NCI-H82 (cell line): ENCODE measurements around the gene MIER1.

ENCODE experiments used
- DNase-seq: peaks from one replicate; lab custom pipeline; 2025; lab: John Stamatoyannopoulos, UW

Gene MIER1

DNA sequence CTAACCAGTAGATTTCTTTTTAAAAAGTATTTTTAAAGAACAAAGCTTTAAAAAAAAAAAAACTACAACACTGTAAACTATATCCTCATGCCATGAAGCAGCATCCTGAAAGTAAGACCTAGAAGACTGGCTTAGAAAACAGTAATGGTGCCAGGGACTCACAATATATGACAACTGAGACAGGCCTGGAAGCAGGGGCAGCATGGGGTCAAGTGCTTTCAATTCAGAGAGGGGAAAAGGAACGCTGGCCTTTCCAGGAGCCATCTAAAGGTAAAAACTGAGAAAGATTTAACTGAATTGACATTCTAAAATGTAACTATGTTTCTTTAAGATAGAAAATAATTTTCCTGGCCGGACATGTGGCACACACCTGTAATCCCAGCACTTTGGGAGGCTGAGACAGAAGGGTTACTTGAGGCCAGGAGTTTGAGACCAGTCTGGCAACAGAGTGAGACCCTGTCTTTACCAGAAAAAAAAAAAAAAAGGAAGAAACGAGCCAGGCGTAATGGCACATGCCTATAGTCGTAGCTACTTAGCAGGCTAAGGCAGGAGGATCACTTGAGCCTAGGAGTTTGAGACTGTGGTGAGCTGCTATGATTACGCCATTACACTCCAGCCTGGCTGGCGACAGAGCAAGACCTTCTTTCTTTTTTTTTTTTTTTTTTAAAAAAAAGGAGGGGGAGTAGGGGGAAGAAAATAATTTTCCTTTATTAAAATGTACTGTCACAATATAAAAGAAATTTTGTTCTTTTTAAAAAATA is 75.0 kb downstream of the MIER1 start:
- DNase-seq: peak; percentile 12

DNA sequence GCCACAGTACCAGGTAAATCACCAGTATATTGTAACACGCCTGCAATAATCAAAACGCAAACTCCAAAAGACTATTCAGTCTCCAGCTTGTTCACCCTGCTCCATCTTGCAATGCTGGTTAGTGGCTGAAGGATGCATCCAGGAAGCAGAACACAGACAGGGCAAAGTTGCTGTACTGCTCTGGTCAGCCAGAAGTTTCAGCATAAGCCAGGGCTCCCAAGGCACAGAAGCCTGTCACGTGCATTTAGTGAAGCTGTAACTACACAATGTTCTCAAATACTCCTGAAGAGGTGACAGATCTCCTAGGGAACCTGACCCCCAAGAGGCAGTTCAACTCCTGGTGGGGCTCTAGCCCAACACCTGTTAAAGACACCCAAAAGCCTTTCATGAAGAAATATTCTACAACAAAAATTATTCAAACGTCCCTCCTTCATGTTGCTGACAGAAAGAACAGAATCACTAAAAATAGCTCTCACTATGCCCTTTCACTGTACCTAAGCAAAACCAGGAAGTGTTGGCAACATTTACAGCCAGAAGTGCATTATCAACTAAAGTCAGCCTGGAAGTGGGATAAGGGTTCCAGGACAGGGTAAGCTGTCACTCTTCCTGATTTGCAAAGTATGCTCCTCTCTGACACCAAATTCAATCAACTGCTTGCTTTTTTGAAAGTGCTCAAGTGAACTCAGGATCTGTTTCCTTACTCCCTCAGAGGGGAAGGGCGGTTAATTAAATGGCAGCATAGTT is 77.1 kb downstream of the MIER1 start:
- no peak for DNase-seq

DNA sequence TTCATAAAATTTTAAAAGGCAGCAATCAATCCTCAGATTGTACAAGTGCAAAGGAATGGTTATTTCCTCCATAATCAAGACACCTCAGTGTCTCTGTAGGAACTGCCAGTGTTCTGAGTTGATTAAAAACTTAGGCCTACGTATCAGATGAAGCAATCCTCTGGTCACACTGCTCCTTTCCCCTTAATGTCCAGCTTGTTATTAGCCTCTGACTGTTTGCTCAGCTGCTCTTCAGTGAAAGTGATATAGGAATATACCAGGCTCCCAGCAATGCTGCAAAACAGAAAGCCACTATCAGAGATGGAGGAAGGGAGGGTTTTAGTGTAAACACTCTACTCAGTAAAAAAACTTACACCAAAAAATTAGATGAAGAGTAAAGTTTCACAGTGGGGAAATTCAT is 79.4 kb downstream of the MIER1 start:
- DNase-seq: peak; percentile 36

DNA sequence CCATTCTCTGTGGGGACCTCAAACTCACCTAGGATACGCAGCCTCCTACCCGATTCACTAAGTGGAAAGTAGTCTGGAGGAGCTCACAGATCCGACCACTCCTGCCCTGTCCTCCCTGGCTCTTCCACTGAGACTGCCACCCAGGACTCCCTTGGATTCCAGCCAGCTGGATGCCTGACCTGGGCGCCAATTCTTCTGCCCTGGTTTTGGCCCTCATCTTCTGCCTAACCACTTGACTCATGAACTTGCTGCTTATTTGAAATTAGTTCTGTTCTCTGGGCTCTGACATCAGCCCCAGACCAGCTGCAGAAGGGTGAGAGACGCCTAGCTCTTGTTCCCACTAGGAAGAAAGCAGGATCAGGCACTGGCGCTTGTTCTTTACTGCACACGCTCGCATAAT is 80.3 kb downstream of the MIER1 start:
- no peak for DNase-seq

DNA sequence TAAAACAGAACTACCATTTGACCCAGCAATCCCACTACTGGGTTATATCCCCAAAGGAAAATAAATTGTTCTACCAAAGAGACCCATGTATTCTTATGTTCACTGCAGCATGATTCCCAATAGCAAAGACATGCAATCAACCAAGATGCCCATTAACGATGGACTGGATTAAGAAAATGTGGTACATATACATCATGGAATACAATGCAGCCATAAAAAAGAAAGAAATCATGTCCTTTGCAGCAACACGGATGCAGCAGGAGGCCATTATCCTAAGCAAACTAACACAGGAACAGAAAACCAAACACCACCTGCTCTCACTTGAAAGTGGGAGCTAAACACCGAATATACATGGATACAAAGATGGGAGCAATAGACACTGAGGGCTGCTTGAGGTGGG is 85.0 kb downstream of the MIER1 start:
- DNase-seq: no peak

DNA sequence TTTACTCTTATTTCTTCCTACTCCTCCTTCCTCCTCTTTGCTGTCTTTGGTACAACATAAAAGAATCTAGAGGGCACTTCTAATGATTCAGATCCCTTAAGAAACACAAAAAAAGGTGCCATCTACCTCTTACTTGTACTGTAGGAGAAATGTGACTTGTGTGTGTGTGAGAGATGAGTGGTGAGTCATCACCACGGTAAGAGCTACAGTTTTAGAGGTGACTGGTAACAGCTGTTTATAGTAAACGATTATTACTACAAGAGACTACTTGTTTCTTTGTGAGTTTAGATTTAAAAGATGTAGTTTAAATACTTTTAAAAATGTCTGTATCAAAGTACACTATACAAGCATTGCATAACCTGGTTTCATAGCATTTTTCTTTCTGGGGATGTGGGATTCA is 88.8 kb downstream of the MIER1 start:
- no peak for DNase-seq

DNA sequence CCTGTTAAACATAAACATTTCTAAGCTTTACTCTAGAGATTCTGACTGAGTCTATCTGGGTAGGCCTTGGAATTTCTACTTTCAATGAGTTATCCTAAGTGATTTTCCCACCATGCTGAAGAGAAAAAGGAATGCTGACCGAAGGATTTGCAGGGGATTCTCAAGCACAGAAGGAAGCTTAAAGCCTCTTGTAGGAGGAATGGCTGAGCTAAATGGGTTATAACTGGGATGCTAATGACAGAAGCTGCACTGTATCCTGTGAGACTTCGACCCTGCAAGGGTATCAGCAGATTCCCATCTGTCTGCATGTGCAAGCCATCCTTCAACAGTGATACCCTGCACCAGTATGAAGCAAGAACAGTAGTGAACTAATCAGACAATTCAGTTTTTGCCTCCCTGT is 93.8 kb downstream of the MIER1 start:
- peak; percentile 68 for DNase-seq

DNA sequence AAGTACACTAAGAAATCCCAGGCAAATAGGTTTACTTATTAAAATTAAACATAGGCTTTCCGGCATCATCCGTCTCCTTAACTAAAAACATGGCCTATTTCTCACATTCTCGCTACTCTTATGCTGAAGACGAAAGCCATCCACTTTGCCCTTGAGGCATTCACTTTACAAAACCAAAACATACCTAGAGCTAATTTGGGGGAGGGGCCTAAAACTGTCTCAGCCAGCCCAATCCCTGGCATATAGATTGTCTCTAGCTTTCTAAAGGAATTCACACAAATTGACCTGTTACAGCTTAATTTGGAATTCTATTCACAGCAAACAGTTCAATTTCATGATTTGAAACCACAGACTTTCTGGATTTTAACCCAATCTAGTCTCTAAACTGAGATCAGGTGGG is 94.3 kb downstream of the MIER1 start:
- DNase-seq: no peak

DNA sequence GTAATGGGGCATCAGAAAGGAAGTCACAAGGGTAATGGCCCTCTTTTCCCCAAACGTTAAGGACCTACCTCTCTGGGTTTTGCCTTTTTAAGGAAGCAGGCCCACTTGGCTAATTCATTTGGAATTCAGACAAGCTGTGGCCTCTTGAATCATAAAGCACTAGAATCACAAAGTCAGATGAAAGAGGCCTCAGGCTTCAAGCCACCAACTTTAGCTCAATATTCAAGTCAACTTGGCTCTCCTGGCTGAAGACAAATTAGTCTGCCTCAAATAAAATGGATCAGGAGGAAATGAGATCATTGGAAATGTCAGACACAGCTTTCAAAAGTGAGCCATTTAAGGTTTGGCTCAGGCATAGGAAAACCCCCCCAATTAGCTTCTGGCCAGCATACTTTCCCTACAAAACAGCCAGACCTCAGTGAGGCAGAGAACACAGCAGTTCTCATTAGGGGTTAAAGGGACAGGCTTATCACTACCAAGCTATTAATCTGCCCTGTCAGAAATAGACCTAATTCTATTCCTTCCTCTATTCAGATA is 94.9 kb downstream of the MIER1 start:
- peak; percentile 19 for DNase-seq

DNA sequence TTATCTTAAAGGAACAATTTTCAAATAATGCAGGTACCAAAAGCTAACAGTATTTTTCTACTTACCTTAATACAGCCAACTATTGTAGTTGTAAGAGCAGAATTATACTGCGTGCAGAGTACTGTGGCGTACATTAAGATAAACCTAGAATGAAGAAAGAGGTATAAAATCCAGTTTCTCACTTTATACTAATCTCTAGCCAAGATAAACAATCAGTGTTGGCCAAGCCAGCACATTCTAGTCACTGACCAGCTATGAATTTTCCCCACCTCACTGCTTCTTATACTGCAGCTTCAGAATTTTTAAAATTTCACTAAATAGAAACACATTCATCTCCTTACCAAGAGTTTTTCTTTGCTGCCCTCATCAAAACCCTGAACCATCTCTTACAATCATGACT is 95.5 kb downstream of the MIER1 start:
- no peak for DNase-seq

DNA sequence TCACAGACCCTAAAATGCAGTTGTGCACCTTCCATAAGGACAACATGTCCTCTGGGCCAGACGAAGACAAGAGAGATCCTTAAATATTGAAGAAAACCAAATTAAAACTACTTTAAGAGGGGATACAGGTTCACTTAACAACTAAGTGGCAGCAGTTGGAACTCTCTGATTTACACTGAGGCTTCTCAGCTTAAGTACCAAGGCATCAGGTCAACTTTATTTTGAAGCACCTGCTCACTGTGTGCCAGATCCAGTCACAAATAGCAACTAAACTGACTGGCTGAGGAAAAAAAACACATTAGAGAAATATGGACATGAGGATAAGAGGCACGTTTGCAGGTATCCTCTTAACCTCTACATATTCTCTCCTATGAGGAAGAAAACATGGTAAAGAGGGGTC is 96.0 kb downstream of the MIER1 start:
- DNase-seq: no peak

DNA sequence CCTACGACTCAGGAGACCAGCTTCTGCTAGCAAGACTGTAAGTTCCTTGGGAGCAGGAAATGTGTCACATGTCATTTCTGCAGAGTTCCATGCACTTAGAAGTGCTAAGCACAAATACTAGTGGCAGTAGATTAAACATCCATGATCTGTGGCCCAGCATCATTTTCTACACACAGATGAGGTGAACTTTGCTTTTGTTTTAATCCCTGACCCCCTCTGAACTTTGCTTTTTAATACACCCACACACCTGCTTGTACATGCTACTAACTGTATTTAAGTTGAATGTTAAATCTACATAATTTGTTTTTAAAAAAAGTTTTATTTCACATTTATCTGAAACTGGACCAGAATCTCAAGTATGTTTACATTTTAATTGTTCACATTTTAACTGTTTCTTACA is 104.7 kb downstream of the MIER1 start:
- DNase-seq: no peak

DNA sequence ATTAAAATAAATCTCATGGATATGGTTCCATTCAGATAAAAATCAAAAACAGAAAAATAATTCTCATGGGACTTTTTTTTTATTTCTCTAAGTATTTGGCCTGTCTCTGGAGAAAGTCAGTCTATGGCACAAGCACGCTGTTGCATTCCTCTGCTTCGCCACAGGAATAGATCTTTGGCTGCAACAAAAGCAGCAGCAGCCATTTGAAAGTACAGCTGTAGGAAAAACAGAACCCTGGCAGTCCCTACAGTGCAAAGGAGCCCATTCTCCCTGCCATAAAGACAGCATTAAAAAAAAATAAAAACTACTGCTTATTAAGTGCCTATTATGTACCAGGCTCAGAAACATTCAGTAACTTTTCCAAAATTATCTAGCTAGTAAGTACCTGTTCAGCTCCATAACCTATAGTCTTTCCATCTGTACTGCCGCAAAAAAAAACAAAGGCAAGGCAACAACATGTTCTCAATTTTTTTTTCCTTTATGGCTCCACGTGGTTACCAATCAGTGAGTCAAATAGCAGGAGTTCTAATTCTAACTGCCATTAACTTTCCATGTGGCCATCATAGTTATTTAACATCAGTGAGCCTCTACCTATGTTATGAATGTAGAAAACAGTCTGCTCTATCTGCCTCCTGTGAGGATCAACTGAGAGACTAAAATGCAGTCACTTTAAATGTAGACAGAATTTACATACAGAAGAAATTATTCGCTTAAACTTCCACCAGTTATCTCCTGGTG is 106.5 kb downstream of the MIER1 start:
- no peak for DNase-seq

DNA sequence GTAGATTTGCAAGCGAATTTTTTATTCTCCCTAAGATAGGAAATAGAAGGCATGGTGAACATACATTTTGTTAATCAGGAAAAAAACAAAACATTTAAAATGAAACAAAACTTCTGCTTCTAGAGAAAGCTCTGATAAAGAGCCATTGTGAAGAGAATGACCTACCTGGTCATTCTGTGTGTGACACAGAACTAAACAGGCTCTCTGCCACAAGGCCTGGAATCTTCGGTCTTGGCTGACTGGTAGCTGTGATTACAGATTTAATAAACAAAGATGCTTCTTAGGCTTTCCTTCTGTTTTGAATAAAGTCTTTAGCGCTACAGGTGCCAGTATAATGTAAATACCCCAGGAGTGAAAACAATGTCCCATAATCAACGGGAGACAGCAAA is 107.1 kb downstream of the MIER1 start:
- no peak for DNase-seq
